ENCODE data around the gene EPS8L2.

DNA sequence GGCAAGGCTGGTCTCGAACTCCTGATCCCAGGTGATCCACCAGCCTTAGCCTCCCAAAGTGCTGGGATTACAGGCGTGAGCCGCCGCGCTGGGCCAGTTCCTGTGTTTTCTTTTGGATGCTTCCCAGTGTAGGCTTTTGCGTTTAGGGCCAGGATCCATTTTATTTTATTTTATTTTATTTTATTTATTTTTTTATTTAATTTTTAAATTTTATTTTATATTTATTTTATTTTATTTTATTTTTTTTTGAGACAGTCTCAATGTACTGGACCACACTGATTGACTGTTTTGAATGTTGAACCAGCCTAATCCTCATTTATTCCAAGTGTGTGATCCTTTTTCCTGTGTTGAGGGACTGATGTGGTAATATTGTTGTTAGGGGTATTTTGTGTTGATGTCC lies 8.4 kb downstream of the EPS8L2 start:
- TF ChIP-seq, protein P1, sequence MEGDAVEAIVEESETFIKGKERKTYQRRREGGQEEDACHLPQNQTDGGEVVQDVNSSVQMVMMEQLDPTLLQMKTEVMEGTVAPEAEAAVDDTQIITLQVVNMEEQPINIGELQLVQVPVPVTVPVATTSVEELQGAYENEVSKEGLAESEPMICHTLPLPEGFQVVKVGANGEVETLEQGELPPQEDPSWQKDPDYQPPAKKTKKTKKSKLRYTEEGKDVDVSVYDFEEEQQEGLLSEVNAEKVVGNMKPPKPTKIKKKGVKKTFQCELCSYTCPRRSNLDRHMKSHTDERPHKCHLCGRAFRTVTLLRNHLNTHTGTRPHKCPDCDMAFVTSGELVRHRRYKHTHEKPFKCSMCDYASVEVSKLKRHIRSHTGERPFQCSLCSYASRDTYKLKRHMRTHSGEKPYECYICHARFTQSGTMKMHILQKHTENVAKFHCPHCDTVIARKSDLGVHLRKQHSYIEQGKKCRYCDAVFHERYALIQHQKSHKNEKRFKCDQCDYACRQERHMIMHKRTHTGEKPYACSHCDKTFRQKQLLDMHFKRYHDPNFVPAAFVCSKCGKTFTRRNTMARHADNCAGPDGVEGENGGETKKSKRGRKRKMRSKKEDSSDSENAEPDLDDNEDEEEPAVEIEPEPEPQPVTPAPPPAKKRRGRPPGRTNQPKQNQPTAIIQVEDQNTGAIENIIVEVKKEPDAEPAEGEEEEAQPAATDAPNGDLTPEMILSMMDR (IDR thresholded peaks at IDR 0.05), result no peak
- no peak for TF ChIP-seq EZH2 (IDR thresholded peaks at IDR 0.05; ENCODE audit: borderline replicate concordance, insufficient read depth, low read depth, low read length, poor library complexity, severe bottlenecking)
